Measurements from ENCODE around the gene COX14.

Gene COX14

DNA sequence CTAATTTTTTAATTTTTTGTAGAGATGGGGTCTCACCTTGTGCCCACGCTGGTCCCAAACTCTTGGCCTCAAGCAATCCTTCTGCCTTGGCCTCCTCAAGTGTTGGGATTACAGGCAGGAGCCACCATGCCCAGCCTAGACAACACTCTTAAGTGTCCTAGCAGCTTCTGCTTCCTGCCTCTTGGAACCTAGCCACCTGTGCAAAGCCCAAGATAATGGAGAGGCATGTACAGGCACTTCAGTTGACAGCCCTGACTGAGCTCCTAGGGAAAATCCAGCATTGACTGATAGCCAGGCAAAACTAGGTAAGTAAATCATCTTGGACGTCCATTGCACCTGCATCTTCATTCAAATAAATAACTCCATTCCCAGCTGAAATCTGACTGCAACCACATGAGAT, 15.5 kb downstream of the COX14 start:
- TF ChIP-seq, protein P1, sequence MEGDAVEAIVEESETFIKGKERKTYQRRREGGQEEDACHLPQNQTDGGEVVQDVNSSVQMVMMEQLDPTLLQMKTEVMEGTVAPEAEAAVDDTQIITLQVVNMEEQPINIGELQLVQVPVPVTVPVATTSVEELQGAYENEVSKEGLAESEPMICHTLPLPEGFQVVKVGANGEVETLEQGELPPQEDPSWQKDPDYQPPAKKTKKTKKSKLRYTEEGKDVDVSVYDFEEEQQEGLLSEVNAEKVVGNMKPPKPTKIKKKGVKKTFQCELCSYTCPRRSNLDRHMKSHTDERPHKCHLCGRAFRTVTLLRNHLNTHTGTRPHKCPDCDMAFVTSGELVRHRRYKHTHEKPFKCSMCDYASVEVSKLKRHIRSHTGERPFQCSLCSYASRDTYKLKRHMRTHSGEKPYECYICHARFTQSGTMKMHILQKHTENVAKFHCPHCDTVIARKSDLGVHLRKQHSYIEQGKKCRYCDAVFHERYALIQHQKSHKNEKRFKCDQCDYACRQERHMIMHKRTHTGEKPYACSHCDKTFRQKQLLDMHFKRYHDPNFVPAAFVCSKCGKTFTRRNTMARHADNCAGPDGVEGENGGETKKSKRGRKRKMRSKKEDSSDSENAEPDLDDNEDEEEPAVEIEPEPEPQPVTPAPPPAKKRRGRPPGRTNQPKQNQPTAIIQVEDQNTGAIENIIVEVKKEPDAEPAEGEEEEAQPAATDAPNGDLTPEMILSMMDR (IDR thresholded peaks at IDR 0.05) = no peak

DNA sequence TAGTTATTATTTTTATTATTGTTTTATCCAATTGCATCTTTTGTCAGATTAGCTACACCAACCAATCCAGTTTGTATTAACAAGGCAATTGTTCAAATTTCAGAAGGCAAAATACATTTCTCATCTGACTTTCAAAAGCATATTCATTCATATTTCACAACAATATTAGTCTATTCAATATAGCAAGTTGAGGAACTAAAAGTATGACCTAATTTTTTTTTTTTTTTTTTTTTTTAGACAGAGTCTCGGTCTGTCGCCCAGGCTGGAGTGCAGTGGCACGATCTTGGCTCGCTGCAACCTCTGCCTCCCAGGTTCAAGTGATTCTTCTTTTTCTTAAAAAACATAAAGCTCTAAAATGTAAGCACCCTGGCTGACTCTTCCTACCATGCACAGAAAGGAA, 17.3 kb downstream of the COX14 start:
- TF ChIP-seq, protein P1 (IDR thresholded peaks at IDR 0.05) = no peak

DNA sequence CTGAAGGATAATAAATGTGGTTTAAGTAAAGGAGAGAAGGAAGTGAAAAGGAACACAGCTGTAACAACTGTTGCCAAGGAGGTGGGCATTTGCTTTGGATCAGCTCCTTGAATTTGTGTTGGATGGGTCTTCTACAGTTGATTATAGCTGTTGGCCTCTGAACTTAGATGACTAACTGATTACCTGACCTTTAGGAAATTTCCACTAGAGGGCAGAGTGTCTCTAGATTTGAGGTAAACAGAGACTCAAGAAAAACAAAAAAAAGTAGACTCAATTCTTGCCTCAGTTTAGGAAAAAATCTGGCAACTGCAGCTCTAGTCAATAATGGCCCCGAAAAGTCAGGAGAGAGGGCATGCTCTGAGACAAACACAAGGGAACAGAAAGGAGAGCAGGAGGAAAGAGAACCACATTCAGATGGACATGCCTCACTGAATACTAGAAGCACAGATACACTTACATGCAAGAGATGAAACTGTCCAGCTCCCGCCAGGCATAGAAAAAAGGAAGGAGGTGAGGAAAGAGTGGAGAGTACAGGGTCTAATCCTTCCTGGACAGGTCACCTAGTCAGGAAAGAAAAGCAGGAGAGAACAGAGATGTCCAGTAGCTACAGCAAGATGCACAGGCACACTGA, 20.6 kb downstream of the COX14 start:
- TF ChIP-seq, protein P1 (IDR thresholded peaks at IDR 0.05) = peak; percentile 48; the same call in 1 of the 2 replicates

DNA sequence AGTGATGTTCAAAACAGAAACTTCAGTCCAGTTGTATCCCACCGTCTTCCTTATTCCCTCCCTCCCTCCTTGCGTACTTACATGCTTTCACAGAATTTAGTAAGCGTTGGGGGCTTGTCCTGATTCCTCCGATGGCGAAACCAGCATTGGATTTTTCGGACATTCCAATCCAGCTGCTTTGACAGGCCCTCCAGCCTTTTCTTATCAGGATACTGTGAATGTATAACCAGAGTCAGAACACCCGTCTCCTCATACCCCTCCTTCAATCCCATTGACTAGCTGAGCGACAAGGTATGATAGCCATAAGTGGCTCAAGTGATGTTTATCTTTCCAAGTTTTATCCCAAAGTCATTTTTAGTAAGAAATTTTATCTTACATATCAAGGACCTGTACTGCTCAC, 31.0 kb downstream of the COX14 start:
- TF ChIP-seq, protein P1 (IDR thresholded peaks at IDR 0.05) = no peak

DNA sequence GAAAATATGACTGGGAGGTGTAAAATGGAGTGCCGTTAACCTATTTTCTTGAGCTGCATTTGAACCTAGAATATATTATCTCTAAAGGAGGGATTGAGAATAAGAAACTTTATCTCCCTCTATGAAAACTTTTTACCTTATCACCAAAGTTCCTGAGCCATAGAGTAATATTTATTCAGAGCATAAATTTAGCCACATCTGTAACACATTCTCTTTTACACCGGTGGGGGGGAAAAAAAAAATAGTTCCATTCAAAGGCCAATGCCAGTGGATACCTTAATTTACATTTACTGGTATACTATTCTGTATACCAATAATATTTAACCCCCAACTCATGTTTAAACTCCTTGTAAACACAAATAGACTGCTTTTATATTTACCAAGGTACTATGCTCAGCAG, 33.4 kb downstream of the COX14 start:
- TF ChIP-seq, protein P1 (IDR thresholded peaks at IDR 0.05) = no peak

DNA sequence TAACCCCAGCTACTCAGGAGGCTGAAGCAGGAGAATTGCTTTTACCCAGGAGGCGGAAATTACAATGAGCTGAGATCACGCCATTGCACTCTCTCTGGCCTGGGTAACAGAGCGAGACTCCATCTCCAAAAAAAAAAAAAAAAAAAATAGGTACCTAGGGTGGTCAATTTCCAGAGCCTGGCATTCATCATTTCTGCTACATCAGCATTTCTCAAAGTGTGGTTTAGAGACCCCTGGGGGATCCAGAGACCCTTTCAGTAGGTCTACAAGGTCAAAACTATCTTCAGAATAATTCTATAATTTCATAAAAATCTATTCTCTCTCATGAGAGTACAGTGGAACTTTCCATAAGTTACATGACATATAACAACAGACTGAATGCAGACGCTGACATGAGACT, 35.2 kb downstream of the COX14 start:
- TF ChIP-seq, protein P1 (IDR thresholded peaks at IDR 0.05) = no peak

DNA sequence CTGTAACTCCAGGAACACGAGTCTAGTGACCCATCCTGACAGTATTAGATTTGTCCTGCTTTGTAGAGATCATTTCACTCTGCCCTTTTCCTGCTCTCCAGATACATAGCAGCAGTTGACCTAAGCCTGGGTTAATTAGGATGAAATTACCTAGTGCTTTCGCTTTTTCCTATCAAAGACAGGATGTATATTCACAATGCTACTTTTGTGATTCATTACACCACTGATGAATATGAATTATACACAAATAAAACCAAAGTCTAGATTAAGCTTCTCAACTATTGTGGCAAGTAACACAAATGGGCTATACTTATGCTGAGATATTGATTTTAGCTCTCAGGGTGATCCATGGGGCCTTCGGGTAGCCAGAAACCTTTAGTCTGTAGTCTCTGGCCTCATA, 37.3 kb downstream of the COX14 start:
- TF ChIP-seq, protein P1 (IDR thresholded peaks at IDR 0.05) = no peak
